ENCODE results near the gene ALKBH8.
"Not testable (repeated sequence)": the region's sequence is repeated elsewhere in the genome, so short reads cannot be mapped to it uniquely, and the experiment has no call there.

ALKBH8 gene

GRCh38 chr11:107565219-107565937 lies at the start of gene ALKBH8:
TSS of gene ALKBH8 (minus strand) at chr11:107565735. CDS start at chr11:107560893, 4,842 bp downstream.
- DNase-seq: peak; percentile 69 to 72

GRCh38 chr11:107612445-107612844 lies 46.9 kb upstream of the ALKBH8 start:
- no peak for DNase-seq

GRCh38 chr11:107609400-107610218 lies 44.1 kb upstream of the ALKBH8 start:
- DNase-seq: no peak

GRCh38 chr11:107608809-107609208 lies 43.3 kb upstream of the ALKBH8 start:
- no peak for DNase-seq

GRCh38 chr11:107606141-107606540 lies 40.6 kb upstream of the ALKBH8 start:
- no peak for DNase-seq

- no peak for DNase-seq
Observed at GRCh38 chr11:107605061-107606006, 39.8 kb upstream of the ALKBH8 start.

GRCh38 chr11:107598225-107599139 lies 32.9 kb upstream of the ALKBH8 start:
- DNase-seq: no peak

GRCh38 chr11:107594736-107595135 lies 29.2 kb upstream of the ALKBH8 start:
- DNase-seq: no peak

GRCh38 chr11:107593951-107594350 lies 28.4 kb upstream of the ALKBH8 start:
- DNase-seq: no peak

GRCh38 chr11:107592813-107593212 lies 27.3 kb upstream of the ALKBH8 start:
- DNase-seq: no peak

- DNase-seq: no peak
Observed at GRCh38 chr11:107592231-107592590, 26.7 kb upstream of the ALKBH8 start.

GRCh38 chr11:107591378-107592230 lies 26.1 kb upstream of the ALKBH8 start:
- DNase-seq: peak; percentile 24 to 27

- peak in 1 of 2 experiments; percentile 17 for DNase-seq
Observed at GRCh38 chr11:107590460-107591377, 25.2 kb upstream of the ALKBH8 start, which contains the start of gene ELMOD1. TSS of gene ELMOD1 (plus strand) at chr11:107591147. CDS start at chr11:107618190, 27,043 bp downstream.

- no peak for DNase-seq
Observed at GRCh38 chr11:107587306-107587979, 21.9 kb upstream of the ALKBH8 start.

- no peak for DNase-seq
Observed at GRCh38 chr11:107583629-107584195, 18.2 kb upstream of the ALKBH8 start.

GRCh38 chr11:107581147-107581546 lies 15.6 kb upstream of the ALKBH8 start:
- no peak for DNase-seq

GRCh38 chr11:107579169-107579568 lies 13.6 kb upstream of the ALKBH8 start:
- not testable (repeated sequence) for DNase-seq

GRCh38 chr11:107577346-107577711 lies 11.8 kb upstream of the ALKBH8 start:
- DNase-seq: no peak
